Type B pancreatic cell (in vitro differentiated cells): ENCODE measurements around the gene MYORG. TPM values are rescaled to one million over a fixed set of nuclear protein-coding genes. Genes with fewer than 3 reads are reported as not detected.
"Not testable (repeated sequence)": the region's sequence is repeated elsewhere in the genome, so short reads cannot be mapped to it uniquely, and the experiment has no call there.

Experiments
- DNase-seq: peaks from one replicate; pipeline ENCODE4 v3.0.0; 2021; ENCODE audit warnings: mixed read lengths; ENCODE audit not compliant: unreplicated experiment; ENCODE audit errors: extremely low spot score
- H3K27ac Mint-ChIP-seq: 2 replicates; pipeline ENCODE4 v1.8.0; 2021; ENCODE audit warnings: mild to moderate bottlenecking, mixed read lengths
- H3K27me3 Mint-ChIP-seq: 2 replicates; pipeline ENCODE4 v1.8.0; 2021; ENCODE audit warnings: mixed read lengths
- H3K36me3 Mint-ChIP-seq: 2 replicates; pipeline ENCODE4 v1.8.0; 2021; ENCODE audit warnings: mixed read lengths
- H3K4me1 Mint-ChIP-seq: one replicate; pipeline ENCODE4 v1.8.0; 2021; ENCODE audit warnings: mixed read lengths; ENCODE audit not compliant: unreplicated experiment
- H3K4me3 Mint-ChIP-seq: 2 replicates; pipeline ENCODE4 v1.8.0; 2021; ENCODE audit warnings: mild to moderate bottlenecking, mixed read lengths
- H3K9me3 Mint-ChIP-seq: 2 replicates; pipeline ENCODE4 v1.8.0; 2021; ENCODE audit warnings: mixed read lengths
- CTCF ChIP-seq: fragments of 200-600 bp; sonication (generic); conservative IDR thresholded peaks from 2 replicates; pipeline ENCODE4 v1.5.0; 2021; ENCODE audit warnings: antibody characterized with exemption, mild to moderate bottlenecking
- total RNA-seq: library from RNA; stranded (reverse); gene quantifications from 2 replicates; pipeline ENCODE4 v1.2.1, GENCODE V29; 2021; ENCODE audit warnings: low replicate concordance

The MYORG gene
- total RNA-seq, 1 donor from 2014 or later, result 11.6 TPM

DNA sequence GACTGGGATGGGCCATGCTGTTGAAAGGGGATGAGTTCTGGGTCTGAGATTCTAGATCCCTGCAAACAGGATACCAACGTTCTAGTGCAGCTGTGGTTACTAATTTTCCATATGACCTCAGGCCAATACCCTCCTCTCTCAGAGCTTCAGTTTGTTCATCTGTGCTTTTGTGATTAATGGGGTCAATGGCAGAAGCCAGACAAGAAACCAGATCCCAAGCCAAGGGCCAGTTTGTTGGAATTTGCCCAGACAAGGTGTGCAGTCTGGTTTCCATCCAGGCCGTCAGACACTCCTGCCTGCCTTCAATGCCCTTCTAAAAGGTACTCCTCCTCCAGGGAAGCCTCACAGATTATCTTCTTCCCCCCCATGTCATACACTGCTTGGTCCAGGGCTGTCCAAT is 11.4 kb downstream of the MYORG start:
- peaks cover 22% of the 10 kb centered on the region for H3K4me1 Mint-ChIP-seq
- no peaks in the 10 kb centered on the region for H3K27me3 Mint-ChIP-seq
- DNase-seq, result no peak
- H3K4me3 Mint-ChIP-seq, result no peak overlapping the region
- H3K9me3 Mint-ChIP-seq, result peaks cover 17% of the 10 kb centered on the region
- H3K36me3 Mint-ChIP-seq, result peaks cover 20% of the 10 kb centered on the region
- H3K27ac Mint-ChIP-seq, result no peak overlapping the region
- TF ChIP-seq CTCF, result no peak

DNA sequence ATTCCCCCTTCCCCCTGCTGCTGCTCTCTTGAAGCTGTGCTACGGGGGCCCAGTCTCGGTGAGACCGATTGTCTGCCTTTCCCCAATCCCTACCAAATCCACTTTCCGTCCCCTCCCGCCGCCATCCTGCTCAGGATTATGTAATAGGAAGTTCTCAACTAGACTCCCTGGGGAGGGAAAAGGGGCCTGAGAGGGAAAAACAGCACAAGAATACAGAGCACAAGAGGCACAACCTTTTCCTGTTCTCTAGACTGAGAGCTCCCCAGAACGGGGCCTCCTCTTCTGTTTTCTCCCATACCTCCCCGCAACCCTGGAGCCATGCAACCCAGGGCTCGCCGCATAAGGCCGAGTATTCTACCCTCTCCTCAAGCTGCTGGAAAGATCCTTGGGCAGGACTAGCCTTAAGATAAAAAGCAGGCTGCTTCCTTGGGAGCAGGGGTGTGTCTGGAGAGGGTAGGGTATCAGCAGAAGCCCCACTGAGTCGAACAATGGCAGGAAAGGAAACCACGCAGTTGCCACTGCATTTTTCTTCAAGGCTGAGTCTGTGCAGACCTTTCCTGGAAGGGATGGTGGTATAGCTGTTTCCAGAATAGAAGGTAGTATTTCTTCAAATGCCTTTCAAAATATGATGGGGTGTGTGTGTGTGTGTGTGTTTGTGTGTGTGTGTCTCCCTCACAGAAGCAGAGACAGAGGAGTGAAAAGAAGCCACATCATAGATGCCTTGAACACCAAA is 12.9 kb downstream of the MYORG start:
- TF ChIP-seq CTCF, result no peak
- H3K27me3 Mint-ChIP-seq, result no peaks in the 10 kb centered on the region
- H3K9me3 Mint-ChIP-seq, result peaks cover 15% of the 10 kb centered on the region
- peak overlapping the region; percentile 49 for H3K4me3 Mint-ChIP-seq
- peaks cover 14% of the 10 kb centered on the region for H3K36me3 Mint-ChIP-seq
- peaks cover 18% of the 10 kb centered on the region for H3K4me1 Mint-ChIP-seq
- H3K27ac Mint-ChIP-seq, result peak overlapping the region; percentile 66
- no peak for DNase-seq

GRCh38 chr9:34362614-34363214 is 14.0 kb downstream of the MYORG start:
- peaks cover 9% of the 10 kb centered on the region for H3K36me3 Mint-ChIP-seq
- no peak overlapping the region for H3K4me3 Mint-ChIP-seq
- H3K27me3 Mint-ChIP-seq, result no peaks in the 10 kb centered on the region
- no peak for TF ChIP-seq CTCF
- no peak overlapping the region for H3K27ac Mint-ChIP-seq
- peaks cover 18% of the 10 kb centered on the region for H3K4me1 Mint-ChIP-seq
- no peak for DNase-seq
- peaks cover 15% of the 10 kb centered on the region for H3K9me3 Mint-ChIP-seq

DNA sequence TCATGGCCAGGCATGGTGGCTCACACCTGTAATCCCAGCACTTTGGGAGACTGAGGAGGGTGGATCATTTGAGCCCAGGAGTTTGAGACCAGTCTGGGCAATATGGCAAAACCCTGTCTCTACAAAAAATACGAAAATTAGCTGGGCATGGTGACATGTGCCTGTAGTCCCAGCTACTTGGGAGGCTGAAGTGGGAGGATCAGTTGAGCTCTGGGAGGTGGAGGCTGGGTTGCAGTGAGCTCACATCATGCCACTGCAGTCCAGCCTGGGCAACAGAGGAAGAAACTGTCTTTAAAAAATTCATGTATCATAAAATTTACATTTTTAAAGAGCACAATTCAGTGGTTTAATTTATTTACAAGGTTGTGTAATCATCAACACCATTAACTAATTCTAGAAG is 23.7 kb downstream of the MYORG start:
- not testable (repeated sequence) for H3K27me3 Mint-ChIP-seq, H3K4me3 Mint-ChIP-seq, H3K27ac Mint-ChIP-seq, DNase-seq, H3K9me3 Mint-ChIP-seq, H3K36me3 Mint-ChIP-seq, H3K4me1 Mint-ChIP-seq

GRCh38 chr9:34352122-34352652 is 24.5 kb downstream of the MYORG start:
- H3K4me1 Mint-ChIP-seq, H3K27ac Mint-ChIP-seq, H3K4me3 Mint-ChIP-seq, H3K36me3 Mint-ChIP-seq, DNase-seq, H3K27me3 Mint-ChIP-seq, H3K9me3 Mint-ChIP-seq: not testable (repeated sequence)

DNA sequence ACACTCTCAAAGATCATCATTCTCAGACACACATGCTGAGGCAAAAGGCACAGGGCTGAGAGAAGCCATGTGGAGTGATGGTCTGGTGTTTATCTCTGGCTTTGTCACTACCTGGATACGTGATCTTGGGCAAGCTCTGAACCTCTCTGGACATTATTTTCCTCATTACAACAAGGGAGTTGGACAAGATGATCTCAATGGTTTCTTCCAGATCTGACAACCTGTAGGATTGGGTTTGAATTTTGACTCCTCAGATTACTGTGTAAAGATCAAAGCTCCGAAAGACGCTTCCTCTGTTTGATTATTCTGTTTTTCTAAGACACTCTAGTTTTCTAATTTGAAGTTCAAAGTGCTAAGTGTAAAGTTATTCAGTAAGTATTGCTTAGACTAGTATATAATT is 27.4 kb downstream of the MYORG start:
- H3K27me3 Mint-ChIP-seq, result no peaks in the 10 kb centered on the region
- no peak overlapping the region for H3K4me3 Mint-ChIP-seq
- H3K27ac Mint-ChIP-seq, result no peak overlapping the region
- peaks cover 8% of the 10 kb centered on the region for H3K36me3 Mint-ChIP-seq
- peaks cover 8% of the 10 kb centered on the region for H3K4me1 Mint-ChIP-seq
- TF ChIP-seq CTCF, result no peak
- no peak for DNase-seq
- H3K9me3 Mint-ChIP-seq, result no peaks in the 10 kb centered on the region
